ENCODE results near the gene SENP1. TPM values are rescaled to one million over a fixed set of nuclear protein-coding genes. Genes with fewer than 3 reads are reported as not detected.

Gene SENP1
- total and polyA plus RNA-seq, 2 donors (not counting 3 experiments of a cell fraction or from before 2014, with no cell fraction given) = 9.9 to 20.5 TPM

DNA sequence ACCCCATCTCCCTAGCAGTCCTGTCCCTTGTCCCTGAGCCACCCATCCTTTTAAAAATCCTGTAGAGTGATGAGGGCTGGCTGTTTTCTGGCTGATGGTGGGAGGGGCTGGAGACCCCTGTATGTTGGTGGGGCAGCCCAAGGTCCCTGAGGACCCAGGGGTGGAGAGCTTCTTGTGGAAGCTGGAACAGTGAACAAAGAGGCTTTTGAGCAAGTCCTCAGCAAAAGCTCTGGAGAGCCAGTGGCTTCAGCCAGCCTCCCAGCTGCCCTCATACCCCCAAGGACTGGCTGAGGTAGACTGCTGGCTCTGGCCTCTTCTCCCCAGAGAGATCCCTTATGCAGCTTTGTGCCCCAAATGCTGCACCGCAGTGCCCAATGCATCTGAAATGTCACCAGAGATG is 72.4 kb downstream of the SENP1 start:
- H3K27ac ChIP-seq (ENCODE audit: insufficient read depth, low read depth, low read length) = no peak overlapping the region
- H3K27me3 ChIP-seq (ENCODE audit: control insufficient read depth in 2 of 2, insufficient read depth in 2 of 2, low read length in 2 of 2) = peaks cover 3 to 4% of the 10 kb centered on the region in 2 experiments
- no peak for DNase-seq (ENCODE audit: low read depth, low spot score)
- intact Hi-C loops (cut with micrococcal nuclease) (no loop called here), dilution Hi-C loops (cut with MboI; ENCODE audit: extremely low pct_ligation_motif_present, low sequenced_read_pairs) (no loop called here)
- no peaks in the 10 kb centered on the region for H3K36me3 ChIP-seq (ENCODE audit: control insufficient read depth in 2 of 2, extremely low read depth in 1 of 2, insufficient read depth in 2 of 2, low read length in 2 of 2)
- no peaks in the 10 kb centered on the region for H3K79me2 ChIP-seq (ENCODE audit: control insufficient read depth, insufficient read depth, low read length)
- H3K9ac ChIP-seq (replicated peaks; ENCODE audit: extremely low read depth, insufficient read depth, low read length) = no peak overlapping the region
- BruUV-seq (replicated peaks) = no TSS peak
- no peak overlapping the region for H2AFZ ChIP-seq (ENCODE audit: low read depth, low read length)
- no peak overlapping the region for H3K4me2 ChIP-seq (ENCODE audit: insufficient read depth, low read length)
- TF ChIP-seq, protein P1, sequence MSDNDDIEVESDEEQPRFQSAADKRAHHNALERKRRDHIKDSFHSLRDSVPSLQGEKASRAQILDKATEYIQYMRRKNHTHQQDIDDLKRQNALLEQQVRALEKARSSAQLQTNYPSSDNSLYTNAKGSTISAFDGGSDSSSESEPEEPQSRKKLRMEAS (IDR thresholded peaks at IDR 0.05; ENCODE audit: insufficient read depth, insufficient read length) = no peak
- no peak for TF ChIP-seq POLR2A (IDR thresholded peaks at IDR 0.05; ENCODE audit: low read depth, low read length)
- TF ChIP-seq, protein P2, sequence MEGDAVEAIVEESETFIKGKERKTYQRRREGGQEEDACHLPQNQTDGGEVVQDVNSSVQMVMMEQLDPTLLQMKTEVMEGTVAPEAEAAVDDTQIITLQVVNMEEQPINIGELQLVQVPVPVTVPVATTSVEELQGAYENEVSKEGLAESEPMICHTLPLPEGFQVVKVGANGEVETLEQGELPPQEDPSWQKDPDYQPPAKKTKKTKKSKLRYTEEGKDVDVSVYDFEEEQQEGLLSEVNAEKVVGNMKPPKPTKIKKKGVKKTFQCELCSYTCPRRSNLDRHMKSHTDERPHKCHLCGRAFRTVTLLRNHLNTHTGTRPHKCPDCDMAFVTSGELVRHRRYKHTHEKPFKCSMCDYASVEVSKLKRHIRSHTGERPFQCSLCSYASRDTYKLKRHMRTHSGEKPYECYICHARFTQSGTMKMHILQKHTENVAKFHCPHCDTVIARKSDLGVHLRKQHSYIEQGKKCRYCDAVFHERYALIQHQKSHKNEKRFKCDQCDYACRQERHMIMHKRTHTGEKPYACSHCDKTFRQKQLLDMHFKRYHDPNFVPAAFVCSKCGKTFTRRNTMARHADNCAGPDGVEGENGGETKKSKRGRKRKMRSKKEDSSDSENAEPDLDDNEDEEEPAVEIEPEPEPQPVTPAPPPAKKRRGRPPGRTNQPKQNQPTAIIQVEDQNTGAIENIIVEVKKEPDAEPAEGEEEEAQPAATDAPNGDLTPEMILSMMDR (IDR thresholded peaks at IDR 0.05; ENCODE audit: extremely low read depth in 1 of 2, insufficient read depth in 1 of 2, low read depth in 1 of 2, low read length in 2 of 2) = no peak
- TF ChIP-seq JUN (IDR thresholded peaks at IDR 0.05; ENCODE audit: borderline replicate concordance, insufficient read depth, insufficient read length, low read depth) = no peak
- TF ChIP-seq GATA2 (IDR thresholded peaks at IDR 0.05; ENCODE audit: insufficient read depth, insufficient read length, low read depth, low read length) = no peak
- TF ChIP-seq FOS (IDR thresholded peaks at IDR 0.05; ENCODE audit: borderline replicate concordance, insufficient read depth, low read length) = no peak
- no peak for TF ChIP-seq MYC (IDR thresholded peaks at IDR 0.05; ENCODE audit: low read depth, low read length)
- no peak for TF ChIP-seq EZH2 (IDR thresholded peaks at IDR 0.05; ENCODE audit: borderline replicate concordance, low read depth, low read length, severe bottlenecking)
- TF ChIP-seq POLR2AphosphoS5 (IDR thresholded peaks at IDR 0.05; ENCODE audit: insufficient read depth, low read depth, low read length) = no peak
- no peaks in the 10 kb centered on the region for H3K9me3 ChIP-seq (replicated peaks; ENCODE audit: control insufficient read depth, insufficient read depth, low read length)
- CTCF ChIA-PET = no interaction called here
- no peak overlapping the region for H3K4me3 ChIP-seq (replicated peaks in 1 of 3; ENCODE audit: insufficient read depth in 1 of 3, low read depth in 1 of 3, low read length in 3 of 3)
- no peaks in the 10 kb centered on the region for H3K9me1 ChIP-seq (replicated peaks; ENCODE audit: control insufficient read depth, extremely low read depth, insufficient read depth, low read length)
- H4K20me1 ChIP-seq (replicated peaks; ENCODE audit: control insufficient read depth, extremely low read depth, insufficient read depth, low read length) = no peaks in the 10 kb centered on the region
- no peak for FAIRE-seq
- POLR2A ChIA-PET = no interaction called here
- no peaks in the 10 kb centered on the region for H3K4me1 ChIP-seq (ENCODE audit: control insufficient read depth, extremely low read depth, insufficient read depth, low read length)
